ENCODE data around the gene LAMTOR4.

DNA sequence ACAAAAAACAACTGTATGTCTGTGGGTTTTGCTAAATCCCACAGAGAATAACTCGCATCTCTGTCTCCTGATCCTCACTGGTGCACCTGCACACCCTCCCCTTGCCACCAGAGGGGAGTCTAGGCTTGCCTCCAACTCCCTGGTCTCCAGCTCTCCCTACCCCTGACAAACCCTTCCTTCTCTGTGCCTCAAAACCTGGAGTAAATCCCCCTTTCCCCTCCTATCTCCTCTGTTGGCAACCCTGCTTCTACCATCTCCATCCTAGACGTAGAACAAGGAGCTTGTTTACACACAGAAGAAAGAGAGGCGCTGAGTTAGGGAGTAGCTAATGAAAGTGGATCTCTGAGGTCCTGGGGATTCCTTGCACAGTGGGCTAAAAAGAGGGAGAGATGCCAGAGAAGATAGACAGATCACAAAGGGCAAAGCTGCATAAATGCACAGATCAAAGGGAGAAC is 16.0 kb upstream of the LAMTOR4 start:
- TF ChIP-seq POLR2A (IDR thresholded peaks at IDR 0.05) = no peak
- TF ChIP-seq, protein P1, sequence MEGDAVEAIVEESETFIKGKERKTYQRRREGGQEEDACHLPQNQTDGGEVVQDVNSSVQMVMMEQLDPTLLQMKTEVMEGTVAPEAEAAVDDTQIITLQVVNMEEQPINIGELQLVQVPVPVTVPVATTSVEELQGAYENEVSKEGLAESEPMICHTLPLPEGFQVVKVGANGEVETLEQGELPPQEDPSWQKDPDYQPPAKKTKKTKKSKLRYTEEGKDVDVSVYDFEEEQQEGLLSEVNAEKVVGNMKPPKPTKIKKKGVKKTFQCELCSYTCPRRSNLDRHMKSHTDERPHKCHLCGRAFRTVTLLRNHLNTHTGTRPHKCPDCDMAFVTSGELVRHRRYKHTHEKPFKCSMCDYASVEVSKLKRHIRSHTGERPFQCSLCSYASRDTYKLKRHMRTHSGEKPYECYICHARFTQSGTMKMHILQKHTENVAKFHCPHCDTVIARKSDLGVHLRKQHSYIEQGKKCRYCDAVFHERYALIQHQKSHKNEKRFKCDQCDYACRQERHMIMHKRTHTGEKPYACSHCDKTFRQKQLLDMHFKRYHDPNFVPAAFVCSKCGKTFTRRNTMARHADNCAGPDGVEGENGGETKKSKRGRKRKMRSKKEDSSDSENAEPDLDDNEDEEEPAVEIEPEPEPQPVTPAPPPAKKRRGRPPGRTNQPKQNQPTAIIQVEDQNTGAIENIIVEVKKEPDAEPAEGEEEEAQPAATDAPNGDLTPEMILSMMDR (IDR thresholded peaks at IDR 0.05) = peak; percentile 84 to 85 (median 84)
